ENCODE results near the gene ABCC1.
"Not testable (repeated sequence)": the region's sequence is repeated elsewhere in the genome, so short reads cannot be mapped to it uniquely, and the experiment has no call there.

ABCC1 gene

DNA sequence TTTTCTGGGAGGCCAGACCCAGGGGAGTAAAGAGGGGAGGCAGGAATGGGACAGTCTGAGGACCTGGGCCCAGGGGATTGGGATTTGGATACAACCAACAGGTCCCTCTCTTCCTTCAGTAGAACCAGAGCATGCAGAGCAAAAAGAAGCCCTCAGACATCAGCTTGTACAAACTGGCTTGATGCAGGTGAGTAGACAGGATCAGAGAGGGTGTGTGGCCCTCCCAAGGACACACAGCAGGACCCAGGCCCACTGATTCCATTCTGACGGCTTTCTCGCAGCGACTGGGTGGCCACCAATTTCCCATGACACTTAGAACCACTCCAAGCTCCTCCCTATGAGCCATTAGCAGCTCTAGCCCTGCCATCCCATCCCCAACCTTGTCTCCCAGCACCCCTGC, 210.2 kb downstream of the ABCC1 start:
- DNase-seq (ENCODE audit: low read depth in 2 of 2) = no peak

DNA sequence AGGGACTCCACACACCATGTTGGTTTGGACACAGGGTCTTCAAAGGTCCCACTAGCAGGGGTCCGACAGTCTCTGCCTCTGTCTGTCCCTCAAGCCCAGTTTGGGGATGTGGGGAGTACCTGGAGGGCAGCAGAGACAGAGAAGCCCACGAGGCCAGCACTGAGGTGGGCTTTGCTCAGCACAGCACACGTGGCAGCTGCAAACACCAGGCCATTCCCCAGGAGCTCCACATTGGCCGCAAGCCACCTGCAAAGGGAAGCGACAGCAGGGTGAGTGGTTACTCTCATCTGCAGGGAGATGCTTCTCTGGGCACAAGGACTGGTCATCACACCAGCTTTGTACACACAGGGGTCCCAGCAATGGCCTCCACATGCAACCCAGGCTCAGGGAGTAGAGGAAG, 211.9 kb downstream of the ABCC1 start:
- no peak for DNase-seq (ENCODE audit: low read depth in 2 of 2)

DNA sequence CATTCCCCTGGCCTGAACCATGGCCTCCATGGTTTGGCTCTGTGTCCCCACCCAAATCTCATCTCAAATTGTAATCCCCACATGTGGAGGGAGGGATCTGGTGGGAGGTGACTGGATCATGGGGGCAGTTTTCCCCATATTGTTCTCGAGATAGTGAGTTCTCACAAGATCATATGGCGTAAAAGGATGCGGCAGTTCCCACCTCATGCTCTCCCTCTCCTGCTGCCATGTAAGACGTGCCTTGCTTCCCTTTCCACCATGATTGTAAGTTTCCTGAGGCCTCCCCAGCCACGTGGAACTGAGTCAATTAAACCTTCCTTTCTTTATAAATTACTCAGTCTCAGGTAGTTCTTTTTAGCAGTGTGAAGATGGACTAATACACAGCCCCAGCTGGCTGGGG, 212.4 kb downstream of the ABCC1 start:
- not testable (repeated sequence) for DNase-seq (ENCODE audit: low read depth in 2 of 2)

DNA sequence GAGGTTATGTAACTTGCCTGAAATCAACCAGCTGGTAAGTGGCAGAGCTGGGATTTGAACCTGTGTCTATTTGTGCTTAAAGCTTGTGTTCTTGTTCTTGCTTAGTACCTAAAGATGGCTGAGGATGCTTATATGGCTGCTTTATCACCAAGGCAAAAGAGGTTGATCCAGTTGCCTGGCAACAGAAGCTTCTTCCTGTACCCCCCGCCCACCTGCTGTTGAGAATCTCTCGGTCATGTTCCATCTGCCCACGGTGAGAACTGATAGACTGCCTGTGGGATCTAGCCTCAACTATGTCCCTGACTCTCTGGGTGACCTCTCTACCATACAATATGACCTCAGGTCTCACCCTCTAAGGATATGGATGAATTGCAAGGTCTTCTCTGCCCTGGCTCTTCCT, 213.2 kb downstream of the ABCC1 start:
- DNase-seq (ENCODE audit: low read depth in 2 of 2) = no peak

DNA sequence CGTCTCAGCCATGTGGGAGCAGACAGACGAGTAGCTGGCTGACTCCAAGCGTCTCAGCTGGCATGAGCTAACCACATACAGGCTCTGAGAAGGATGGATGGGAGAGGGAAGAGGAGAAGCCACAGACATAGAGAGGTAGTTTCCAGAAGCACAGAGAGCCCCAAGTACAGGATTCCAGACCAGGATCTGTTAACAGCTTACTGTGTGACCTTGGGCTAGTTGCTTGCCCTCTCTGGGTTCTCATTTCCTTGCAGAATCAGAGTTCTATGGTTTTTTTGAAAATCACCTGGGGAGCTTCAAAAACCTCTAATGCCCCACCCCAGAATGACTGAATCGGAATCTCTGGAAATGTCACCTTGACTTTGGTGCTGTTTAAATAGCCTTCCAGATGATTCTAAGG, 213.7 kb downstream of the ABCC1 start:
- DNase-seq (ENCODE audit: low read depth in 2 of 2) = no peak

DNA sequence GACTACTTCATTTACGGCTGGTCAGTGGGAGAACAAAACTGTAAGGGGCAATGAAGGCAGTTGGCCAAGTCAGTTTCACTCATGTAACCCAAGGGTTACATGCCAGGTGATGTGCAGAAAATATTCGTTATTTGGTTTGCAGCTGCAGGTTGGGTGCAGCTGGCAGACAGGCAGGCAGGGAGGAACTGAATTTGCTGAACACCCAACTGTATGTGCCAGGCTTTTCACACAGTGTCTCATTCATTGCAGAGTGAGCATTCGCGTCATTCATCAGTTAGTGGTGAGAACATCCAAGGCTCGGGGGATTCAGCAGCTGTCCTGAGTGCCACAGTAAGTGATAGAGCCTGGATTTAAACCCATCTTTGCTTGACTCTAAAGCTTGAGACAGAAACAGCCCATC, 214.2 kb downstream of the ABCC1 start:
- no peak for DNase-seq (ENCODE audit: low read depth in 2 of 2)

DNA sequence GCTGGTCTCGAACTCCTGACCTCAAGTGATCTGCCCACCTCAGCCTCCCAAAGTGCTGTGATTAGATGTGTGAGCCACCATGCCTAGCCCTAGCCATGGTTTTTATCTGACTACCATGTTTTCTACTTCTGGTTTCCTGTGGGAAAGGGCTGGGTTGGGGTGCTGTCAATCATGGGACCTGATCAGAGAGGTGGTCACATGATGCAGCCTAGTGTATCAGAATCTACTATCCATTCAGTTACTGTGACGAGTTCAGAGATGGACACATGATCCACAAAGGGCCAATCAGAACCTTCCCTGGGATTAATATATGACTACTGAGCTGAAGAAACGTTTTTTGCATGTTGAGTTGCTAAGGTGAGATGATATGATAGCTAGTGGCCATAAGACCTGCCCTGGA, 214.8 kb downstream of the ABCC1 start:
- no peak for DNase-seq (ENCODE audit: low read depth in 2 of 2)

DNA sequence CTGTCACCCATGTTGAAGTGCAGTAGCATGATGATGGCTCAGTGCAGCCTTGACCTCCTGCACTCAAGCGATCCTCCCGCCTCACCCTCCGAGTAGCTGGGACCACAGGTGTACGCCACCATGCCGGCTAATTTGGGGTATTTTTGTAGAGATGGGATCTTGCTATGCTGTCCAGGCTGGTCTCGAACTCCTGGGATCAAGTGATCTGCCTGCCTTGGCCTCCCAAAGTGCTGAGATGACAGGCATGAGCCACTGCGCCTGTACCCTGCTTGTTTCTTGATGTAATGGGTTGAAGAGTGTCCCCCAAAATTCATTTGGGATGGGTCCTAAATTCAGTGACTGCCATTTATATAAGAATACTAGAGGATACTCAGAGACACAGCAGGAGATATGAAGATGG, 216.7 kb downstream of the ABCC1 start:
- DNase-seq (ENCODE audit: low read depth in 2 of 2) = no peak

DNA sequence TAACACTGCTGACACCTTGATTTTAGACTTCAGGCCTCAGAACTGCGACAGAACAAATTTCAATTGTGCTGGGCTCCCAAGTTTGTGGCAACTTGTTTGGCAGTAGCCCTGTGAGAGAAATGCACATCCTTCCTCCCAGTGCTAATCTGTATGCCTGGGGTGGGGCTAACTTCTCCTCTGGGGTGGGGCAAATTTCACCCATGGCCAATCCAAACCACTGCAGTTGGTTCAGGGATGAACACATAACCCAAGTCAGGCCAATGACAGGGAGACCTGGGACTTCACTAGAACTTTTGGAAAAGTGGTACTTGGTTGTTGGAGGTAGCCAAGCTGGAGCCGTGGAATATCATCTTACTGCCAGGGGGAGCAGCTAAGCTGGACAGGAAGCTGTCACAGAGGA, 217.5 kb downstream of the ABCC1 start:
- no peak for DNase-seq (ENCODE audit: low read depth in 2 of 2)

DNA sequence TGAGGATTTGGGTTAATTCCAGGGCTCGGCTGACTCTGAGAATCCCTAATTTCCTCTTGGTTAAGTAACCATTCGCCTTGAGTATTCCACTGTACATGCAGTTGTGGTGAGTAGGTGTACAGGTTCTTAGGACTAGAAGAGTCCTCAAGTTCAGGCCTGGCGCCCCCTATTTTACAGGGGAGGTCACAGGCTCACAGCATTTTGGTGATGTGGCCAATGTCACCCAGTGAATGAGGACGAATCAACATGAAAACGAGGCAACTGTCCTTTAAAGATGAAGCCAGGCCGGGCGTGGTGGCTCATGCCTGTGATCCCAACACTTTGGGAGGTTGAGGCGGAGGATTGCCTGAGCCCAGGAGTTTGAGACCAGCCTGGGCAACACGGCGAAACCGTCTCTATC, 218.5 kb downstream of the ABCC1 start:
- DNase-seq (ENCODE audit: low read depth in 2 of 2) = no peak

DNA sequence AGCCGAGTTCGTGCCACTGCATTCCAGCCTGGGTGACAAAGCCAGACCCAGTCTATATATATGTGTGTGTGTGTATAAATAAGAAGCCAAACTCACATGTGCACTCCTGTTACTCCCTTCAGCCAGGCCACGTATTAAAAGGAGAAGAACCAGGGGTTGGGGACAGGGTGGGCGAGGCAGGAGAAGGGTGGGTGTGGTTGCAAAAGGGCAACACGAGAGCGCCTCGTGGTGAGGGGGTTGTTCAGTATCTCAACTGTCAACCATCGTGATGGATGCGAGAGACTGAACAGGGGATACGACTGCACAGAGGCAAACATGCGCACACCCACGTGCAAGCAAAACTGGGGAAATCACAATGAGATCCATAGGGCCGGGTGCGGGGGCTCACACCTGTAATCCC, 219.0 kb downstream of the ABCC1 start:
- DNase-seq (ENCODE audit: low read depth in 2 of 2) = no peak

DNA sequence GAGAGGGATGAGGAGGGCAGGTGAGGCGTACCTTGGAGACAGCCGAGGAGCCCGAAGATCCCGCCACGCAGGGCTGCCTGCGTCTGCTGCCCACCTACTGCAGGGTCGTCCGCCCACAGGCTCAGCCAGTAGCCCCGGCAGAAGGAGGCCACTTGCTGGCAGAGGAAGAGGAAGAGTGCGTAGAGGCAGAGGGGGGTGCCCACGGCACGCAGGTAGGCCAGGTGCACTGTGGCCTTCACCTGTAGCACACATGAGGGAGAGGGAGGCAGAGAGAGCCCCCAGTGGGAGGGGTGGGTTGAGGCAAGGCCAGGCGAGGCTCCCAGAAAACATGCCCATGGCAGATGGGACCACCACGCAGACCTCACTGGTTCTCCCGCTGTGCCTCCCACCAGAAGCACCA, 220.2 kb downstream of the ABCC1 start:
- DNase-seq (ENCODE audit: low read depth in 2 of 2) = no peak

DNA sequence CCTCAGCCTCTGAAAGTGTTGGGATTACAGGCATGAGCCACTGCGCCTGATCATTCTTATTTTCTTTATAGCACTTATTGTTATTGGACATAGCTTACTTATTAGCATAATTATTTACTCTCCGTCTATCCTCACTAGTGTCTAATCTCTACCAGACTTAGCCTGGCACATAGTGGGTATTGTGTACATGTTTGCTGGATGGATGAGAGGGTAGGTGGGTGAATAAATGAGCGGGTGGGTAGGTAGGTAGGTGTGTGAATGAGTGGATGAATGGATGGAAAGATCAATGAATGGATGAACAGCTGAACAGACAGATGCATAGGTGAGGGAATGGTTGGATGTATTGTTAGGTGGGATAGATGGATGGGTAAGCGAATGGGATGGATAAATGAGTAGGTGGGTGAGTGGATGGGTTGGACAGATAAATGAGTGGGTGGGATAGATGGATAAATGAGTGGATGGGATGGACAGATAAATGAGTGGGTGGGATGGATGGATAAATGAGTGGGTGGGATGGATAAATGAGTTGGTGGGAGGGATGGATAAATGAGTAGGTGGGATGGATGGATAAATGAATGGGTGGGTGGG, 222.0 kb downstream of the ABCC1 start:
- no peak for DNase-seq (ENCODE audit: low read depth in 2 of 2)

DNA sequence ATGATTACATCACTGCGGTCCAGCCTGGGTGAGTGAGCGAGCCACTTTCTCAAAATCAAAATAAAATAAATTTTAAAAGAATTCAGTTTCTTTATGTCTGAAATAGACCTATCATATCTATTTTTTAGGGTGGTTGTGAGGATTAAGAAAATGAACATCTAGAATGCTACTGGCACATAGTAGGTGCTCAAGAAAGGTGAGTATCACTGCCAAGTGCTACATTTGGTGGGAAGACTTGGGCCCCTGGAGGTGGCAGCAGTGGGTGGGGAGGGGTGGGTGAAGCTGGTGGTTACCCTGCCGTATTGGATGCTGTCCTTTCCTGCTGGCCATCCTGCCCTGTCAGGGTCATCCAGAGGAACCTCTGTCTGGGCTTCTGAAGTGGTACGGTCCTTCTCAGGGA, 223.6 kb downstream of the ABCC1 start:
- DNase-seq (ENCODE audit: low read depth in 2 of 2) = no peak

DNA sequence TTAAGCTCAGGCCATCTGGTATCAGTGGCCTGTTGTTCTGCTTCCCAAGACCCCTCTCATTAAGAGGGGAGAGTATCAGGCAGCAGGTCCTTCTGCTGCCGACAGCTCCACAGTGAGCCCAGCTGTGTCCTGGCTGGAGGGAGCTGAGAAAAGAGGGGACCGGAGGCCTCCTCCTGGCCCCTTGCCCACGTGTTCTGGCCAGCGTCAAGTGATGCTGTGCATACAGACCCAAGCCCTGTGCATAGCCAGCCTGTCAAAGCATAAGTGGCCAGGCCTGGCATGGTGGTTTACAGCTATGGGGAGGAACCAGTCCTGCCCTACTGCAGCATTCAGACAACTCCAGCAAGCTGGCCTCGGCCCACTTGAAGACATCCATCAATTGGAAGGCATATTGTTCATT, 225.9 kb downstream of the ABCC1 start:
- no peak for DNase-seq (ENCODE audit: low read depth in 2 of 2)

DNA sequence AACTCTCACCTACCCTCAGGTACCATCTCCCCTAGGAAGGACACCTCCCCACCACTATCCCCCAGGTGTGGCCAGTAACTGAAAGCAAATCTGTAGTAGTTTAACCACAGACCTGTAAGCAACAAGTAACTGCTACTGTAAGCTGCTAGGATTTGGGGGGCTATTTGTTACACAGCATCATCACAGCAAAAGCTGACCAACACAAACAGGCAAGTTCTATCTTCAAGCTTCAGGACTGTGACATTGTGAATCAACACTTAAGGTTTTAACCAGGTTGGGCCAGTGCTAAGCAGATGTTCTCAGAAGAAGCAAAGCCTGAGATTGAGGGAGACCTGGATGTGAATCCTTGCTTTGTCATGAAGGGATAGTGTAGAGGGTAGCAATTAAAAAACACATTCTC, 226.9 kb downstream of the ABCC1 start:
- DNase-seq (ENCODE audit: low read depth in 2 of 2) = no peak

DNA sequence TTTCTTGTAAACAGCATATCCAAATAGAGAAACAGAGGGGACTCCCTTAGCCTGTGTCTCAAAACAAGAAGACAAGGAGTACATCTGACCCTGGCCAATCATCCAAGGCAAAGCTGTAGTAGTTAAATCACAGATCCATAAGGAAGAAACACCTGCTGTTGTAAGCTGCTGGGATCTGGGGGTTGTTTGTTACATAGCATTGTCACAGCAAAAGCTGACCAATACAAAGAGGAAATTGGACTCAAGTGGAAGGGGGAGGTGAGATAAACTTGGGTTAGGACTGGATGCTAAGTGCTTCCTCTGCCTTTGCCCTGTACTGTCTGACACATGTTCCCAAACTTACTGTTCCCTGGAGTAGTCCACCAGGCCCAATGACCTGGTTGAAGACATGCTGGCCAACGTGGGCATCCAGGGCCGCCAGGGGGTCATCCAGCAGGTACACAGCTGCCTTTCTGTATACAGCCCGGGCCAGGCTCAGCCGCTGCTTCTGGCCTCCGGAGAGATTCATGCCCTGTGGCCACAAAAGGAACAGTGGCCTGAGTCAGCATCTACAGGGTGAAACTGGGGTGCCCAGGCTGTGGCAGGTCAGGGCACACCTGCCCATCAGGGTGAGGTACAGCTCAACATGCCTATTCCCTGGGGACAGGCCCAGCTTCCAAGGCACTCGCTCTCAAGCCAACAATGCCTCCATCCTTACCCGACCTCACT, 229.2 kb downstream of the ABCC1 start:
- no peak for DNase-seq (ENCODE audit: low read depth in 2 of 2)

DNA sequence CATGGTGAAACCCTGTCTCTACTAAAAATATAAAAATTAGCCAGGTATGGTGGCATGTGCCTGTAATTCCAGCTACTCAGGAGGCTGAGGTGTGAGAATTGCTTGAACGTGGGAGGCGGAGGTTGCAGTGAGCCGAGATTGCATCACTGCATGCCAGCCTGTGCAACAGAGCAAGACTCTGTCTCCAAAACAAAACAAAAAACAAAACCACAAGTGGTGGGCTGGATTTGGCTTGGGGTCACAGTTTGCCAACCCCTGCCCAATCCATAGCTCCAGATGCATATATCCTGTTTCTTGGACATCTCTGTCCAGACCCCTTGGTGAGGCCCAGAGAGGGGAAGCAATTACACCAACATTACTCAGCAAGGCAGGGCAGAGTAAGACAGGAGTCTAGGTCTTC, 232.3 kb downstream of the ABCC1 start:
- not testable (repeated sequence) for DNase-seq (ENCODE audit: low read depth in 2 of 2)

DNA sequence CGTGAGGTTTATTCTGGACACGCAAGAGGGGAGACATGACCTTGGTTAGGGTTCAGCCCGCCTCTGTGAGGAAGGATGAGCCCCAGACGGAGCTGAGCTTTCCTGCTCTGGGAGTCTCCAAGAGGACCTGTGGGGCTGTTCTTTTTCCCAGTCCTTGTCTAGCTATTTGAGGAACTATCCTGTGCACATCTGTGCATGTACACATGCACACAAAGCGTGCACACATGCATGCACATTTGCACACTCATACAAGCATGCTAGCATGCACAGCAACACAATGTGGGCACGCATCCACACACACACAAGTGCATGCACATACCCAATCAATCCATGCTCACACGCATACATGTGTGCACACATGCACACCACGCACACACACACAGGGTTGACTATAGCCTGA, 233.5 kb downstream of the ABCC1 start:
- DNase-seq (ENCODE audit: low read depth in 2 of 2) = no peak

DNA sequence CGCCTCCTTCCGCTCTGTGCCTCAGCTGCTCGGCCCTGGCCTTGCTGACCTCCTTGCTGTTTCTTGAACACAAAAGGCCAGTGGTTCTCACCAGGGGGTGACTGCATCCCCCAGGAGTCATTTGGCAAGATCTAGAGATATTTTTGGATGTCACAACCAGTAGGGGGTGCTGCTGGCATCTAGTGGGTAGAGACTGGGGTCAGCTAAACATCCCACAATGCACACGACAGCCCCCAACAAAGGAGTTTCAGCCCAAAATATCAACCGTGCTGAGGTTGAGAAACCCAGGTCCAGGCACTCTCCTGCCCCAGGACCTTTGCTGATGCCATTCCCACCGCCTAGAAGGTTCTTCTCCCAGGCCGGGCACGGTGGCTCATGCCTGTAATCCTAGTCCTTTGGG, 234.1 kb downstream of the ABCC1 start:
- no peak for DNase-seq (ENCODE audit: low read depth in 2 of 2)

DNA sequence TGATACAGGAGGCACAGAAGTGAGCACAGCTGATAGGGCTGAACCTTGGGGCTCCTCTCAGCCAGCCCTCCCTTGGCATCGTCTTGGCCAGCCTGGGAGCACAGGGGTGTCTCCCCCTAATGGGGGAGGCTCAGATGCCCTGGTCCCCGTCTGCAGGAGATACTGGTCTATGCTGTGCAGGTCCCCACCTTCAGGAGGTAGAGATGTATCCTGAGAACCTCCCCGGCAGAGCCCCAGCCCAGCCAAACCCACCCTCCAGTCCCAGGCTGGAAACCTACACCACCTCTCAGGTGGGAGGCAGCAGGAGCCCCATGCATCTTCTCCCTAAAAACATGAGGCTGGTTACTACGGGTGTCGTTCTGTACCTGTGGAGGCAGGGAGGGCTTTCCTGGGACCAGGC, 235.2 kb downstream of the ABCC1 start:
- no peak for DNase-seq (ENCODE audit: low read depth in 2 of 2)

DNA sequence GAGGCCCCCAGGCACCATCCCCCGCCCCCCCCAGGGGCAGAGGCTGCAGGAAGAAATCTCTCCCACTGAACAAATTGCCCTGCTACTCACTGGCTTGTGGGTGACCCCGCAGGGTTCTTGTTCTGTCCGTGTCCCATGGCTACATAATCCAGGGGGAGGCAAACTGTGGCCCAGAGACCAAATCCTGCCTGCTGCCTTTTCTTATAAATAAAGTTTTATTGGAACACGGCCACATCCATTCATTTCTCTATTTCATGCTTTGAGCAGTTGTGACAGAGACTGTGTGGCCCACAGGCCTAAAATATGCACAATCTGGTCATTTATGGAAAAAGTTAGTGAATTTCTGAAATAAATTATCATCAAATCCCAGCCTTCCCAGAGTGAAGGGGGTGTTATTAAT, 235.7 kb downstream of the ABCC1 start:
- no peak for DNase-seq (ENCODE audit: low read depth in 2 of 2)

DNA sequence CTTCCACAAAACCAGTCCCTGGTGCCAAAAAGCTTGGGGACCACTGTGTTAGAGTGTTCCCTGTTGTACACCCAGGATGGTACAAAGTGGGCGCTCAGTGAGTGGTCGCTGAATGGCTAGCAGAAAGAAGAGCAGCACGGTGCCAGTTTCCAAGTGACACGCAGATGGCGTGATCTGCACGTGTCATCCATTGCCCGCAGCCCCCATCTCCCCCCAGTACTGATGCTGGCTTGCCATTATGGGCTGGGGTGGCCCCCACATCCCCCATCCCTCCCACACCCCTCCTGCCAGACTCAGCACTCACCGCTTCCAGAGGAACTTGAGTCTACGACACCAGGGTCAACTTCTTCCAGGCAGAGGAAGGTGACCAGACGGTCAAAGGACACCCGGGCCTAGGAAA, 237.4 kb downstream of the ABCC1 start:
- no peak for DNase-seq (ENCODE audit: low read depth in 2 of 2)

DNA sequence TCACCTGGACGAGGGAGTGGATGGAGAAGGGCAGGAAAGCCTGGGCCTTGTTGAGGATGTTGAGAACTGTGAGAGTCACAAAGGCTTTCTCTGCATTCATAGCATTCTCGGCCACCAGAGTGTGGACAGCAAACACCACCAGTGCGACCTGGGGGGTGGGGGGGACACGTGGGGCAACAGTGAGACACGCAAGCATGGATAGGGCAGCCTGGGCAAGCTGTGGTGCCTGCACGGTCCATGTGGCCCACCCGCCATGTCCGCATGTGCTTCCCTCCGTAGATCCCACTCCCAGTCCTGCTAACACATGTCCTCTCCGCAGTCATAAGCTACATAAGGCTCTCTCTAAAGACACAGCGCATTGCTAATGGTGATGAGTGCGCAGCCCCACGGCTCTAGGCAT, 239.4 kb downstream of the ABCC1 start:
- DNase-seq (ENCODE audit: low read depth in 2 of 2) = no peak
